Spinal cord (tissue), 10 donors: Measurements from ENCODE around the gene CLEC9A. TPM values are rescaled to one million over a fixed set of nuclear protein-coding genes. Genes with fewer than 3 reads are reported as not detected.
A peak's percentile ranks its signal among the peaks of the same experiment; 100 is the strongest.

Experiments
- DNase-seq, 6 donors: peaks; one replicate each; pipeline versions ENCODE4 v3.0.0 to v3.0.0-alpha.2; 2013 to 2015; ENCODE audit warnings: low spot score in 6 of 6, low read depth in 4 of 6
- H3K27ac ChIP-seq: one replicate; pipeline ENCODE4 v1.5.1; 2013; ENCODE audit warnings: low read depth, low read length, control low read depth
- H3K27me3 ChIP-seq: one replicate; pipeline ENCODE4 v1.6.1; 2013; ENCODE audit warnings: low read length; ENCODE audit not compliant: control insufficient read depth, insufficient read depth
- H3K36me3 ChIP-seq: one replicate; pipeline ENCODE4 v1.6.1; 2013; ENCODE audit warnings: low read length; ENCODE audit not compliant: control insufficient read depth, insufficient read depth
- H3K4me1 ChIP-seq: one replicate; pipeline ENCODE4 v1.6.1; 2013; ENCODE audit warnings: low read length; ENCODE audit not compliant: control insufficient read depth, insufficient read depth
- H3K4me3 ChIP-seq: one replicate; pipeline ENCODE4 v1.5.1; 2013; ENCODE audit warnings: low read depth, low read length, control low read depth
- H3K9me3 ChIP-seq: one replicate; pipeline ENCODE4 v1.6.1; 2013; ENCODE audit warnings: low read length; ENCODE audit not compliant: control insufficient read depth, insufficient read depth
- WGBS: methylation state at CpG from one replicate; pipeline ENCODE4 v1.1.5; 2013; ENCODE audit warnings: missing lambda C conversion rate; ENCODE audit not compliant: insufficient coverage; 5-methylcytosine and 5-hydroxymethylcytosine counted together
- polyA plus RNA-seq, 2 donors: library from polyadenylated mRNA; unstranded; fragments of 120-200 nt; gene quantifications; one replicate each; pipeline ENCODE4 v1.2.1, GENCODE V29; 2013; ENCODE audit not compliant: insufficient read length in 2 of 2
- total RNA-seq, 2 donors: library from RNA; depleted of rRNA in 1 of 2; stranded (reverse); fragments of 120-200 nt in 1 of 2; fragments of >200 nt in 1 of 2; gene quantifications; one replicate each; pipeline versions ENCODE4 v1.2.3 to v1.2.4, GENCODE V29; 2013 to 2014
- donor health status: healthy.

CLEC9A gene
- total and polyA plus RNA-seq, 4 donors = 0.28 to 0.59 (median 0.30) TPM; not detected in 1

DNA sequence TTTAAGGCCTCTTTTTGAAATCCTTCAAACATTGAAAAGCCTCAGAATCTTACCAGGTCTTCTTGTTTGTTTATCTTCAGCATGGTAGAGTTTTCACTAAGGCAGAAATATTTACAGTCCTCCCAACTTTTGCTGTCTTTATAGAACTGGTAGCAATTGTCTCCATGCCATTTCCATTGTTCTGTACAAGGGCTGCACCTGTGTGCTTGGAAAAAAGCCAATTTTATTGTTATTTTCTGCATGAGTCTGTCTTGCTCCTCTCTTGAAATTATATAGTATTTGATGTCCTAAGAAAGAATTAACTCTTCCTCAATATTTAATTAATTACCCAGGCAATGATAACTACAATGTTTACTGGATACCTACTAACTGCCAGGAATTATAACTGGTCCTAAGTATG lies 45.0 kb downstream of the CLEC9A start:
- Histone ChIP-seq H3K36me3 (no peaks in the 10 kb centered on the region), H3K9me3 (no peaks in the 10 kb centered on the region), H3K4me3 (no peak overlapping the region), H3K4me1 (no peaks in the 10 kb centered on the region), H3K27me3 (no peaks in the 10 kb centered on the region), H3K27ac (no peak overlapping the region)
- DNase-seq = no peak

DNA sequence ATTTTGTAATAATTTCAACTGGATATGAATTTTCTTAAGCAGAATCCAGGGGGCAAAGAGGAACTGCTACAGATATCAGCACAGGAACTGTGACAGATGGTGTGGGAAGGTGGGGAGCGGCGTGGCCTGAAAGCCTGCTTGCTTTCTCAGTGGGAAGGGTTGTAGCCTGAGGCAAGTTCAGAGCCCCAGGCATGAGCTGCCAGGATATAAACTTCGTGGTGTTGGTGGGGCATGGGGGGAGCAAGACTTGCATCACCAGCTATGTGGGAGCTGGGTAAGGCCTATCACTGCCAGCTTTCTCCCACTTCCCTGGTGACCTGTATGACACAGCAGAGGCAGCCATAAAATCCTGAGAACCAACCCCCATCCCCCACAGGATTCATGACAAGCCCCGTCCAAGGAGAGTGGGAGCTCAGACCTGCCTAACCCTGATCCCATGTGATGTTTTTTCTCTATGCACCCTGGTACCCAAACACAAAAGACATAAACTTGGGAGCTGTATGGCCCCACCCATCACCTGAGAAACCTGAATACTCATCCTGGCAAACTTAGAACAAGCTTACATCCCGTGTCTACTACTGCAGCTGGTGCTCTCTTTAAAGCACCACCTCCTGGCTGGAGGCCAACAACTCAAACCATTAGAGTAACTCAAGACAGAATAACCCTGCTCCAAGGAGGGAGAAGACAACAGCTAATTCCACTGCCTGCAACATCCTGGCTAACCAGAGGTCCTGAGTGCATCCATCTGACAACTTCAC lies 51.8 kb downstream of the CLEC9A start:
- no peak overlapping the region for H3K27ac ChIP-seq
- H3K36me3 ChIP-seq = no peaks in the 10 kb centered on the region
- H3K4me1 ChIP-seq = no peaks in the 10 kb centered on the region
- WGBS = 85% methylated on average over 4 of the region's 5 CpGs
- DNase-seq = no peak
- no peaks in the 10 kb centered on the region for H3K27me3 ChIP-seq
- H3K4me3 ChIP-seq = no peak overlapping the region
- H3K9me3 ChIP-seq = no peaks in the 10 kb centered on the region

DNA sequence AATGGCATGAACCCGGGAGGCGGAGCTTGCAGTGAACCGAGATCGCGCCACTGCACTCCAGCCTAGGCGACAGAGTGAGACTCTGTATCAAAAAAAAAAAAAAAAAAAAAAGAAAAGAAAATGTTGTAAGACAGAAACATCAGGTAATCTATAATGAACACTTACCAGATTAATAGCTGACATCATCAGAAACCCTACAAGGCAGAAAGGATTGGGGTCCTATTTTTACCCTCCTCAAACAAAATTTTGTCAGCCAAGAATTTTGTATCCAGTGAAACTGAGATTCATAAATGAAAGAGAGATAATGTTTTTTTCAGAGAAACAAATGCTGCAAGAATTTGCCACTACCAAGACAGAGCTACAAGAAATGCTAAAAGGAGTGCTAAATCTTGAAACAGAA lies 54.3 kb downstream of the CLEC9A start:
- Histone ChIP-seq H3K4me1 (no peaks in the 10 kb centered on the region), H3K36me3 (no peaks in the 10 kb centered on the region), H3K9me3 (no peaks in the 10 kb centered on the region), H3K27me3 (no peaks in the 10 kb centered on the region), H3K27ac (no peak overlapping the region), H3K4me3 (no peak overlapping the region)
- DNase-seq = no peak
- no CpG with 5 or more reads among the region's 6 CpGs for WGBS

DNA sequence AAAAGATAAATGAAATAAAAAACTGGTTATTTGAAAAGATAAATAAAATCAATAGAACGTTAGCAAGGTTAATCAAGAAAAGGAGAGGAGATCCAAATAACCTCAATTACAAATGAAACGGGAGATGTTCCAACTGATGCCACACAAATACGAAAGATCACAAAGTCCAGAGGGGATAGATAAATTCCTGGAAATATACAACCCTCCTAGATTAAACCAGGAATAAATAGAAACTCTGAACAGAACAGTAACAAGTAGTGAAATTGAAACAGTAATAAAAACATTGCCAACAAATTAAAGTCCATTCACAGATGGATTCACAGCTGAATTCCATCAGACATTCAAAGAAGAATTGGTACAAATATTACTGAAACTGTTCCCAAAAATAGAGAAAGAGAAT lies 55.9 kb downstream of the CLEC9A start:
- Histone ChIP-seq H3K4me1 (no peaks in the 10 kb centered on the region), H3K4me3 (no peak overlapping the region), H3K27me3 (no peaks in the 10 kb centered on the region), H3K36me3 (no peaks in the 10 kb centered on the region), H3K9me3 (no peaks in the 10 kb centered on the region), H3K27ac (no peak overlapping the region)
- DNase-seq = no peak
- no CpG with 5 or more reads among the region's 3 CpGs for WGBS

DNA sequence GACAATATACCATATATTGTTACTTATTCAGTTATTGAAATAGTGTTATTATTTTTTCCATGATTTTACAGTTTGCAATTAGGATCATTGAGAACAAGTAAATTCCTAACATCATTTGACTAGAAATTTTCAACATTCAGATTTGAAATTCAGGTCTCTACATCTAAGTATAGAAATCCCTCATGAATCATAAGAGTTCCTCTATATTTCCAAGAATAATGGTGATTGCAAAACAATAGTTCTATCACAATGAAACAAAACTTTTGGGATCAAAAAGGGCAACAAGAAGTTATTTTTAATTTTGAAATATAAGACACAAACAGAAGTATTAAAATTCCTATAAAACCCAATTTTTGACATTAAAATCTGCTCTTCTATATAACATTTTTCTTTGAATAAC lies 57.5 kb downstream of the CLEC9A start:
- Histone ChIP-seq H3K4me3 (no peak overlapping the region), H3K27me3 (no peaks in the 10 kb centered on the region), H3K27ac (no peak overlapping the region), H3K36me3 (no peaks in the 10 kb centered on the region), H3K4me1 (no peaks in the 10 kb centered on the region), H3K9me3 (no peaks in the 10 kb centered on the region)
- DNase-seq = no peak

DNA sequence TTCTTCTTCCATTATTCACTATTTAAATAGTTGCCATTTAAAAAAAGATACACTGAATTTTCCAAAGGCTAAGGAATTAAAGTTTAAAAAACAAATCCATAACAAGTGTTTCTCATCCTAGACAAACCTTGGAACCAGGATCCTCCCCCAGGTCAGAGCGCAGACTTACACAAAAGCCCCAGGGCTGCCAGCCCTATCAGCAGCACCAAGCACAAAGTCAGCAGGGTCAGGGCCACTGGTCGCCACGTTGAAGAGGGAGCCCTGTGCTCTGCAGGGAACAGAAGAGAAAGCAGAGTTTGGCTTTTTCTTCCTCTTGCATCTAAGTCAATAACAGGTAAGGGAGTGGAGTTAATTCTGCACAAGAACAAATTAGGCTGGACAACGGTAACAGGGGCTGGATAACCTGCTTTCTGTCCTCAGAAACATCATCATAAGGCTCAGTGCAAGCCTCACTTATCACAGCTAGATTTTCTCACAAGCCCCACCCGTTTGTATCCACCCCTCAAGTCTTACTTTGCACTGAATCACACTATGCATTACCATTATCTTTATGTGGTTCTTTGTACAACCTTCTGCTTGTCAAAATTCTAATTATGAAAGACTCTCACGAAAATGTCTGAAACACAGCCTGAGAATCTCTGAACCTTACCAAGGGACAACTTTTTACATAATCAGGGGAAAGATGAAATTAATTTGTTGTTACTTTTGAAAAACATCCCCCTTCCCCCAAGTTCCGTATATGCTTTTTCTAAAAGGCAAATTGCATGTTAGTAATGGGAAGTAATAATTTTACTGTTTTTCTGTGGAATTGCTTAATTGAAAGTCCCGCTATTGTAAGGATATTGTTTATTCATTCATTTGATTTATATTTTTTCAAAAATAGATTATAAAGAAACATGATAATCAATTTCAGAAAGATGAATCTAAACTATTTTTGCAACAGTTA lies 58.7 kb downstream of the CLEC9A start:
- Histone ChIP-seq H3K27ac (no peak overlapping the region), H3K27me3 (no peaks in the 10 kb centered on the region), H3K9me3 (no peaks in the 10 kb centered on the region), H3K4me1 (no peaks in the 10 kb centered on the region), H3K4me3 (no peak overlapping the region), H3K36me3 (no peaks in the 10 kb centered on the region)
- no peak for DNase-seq
- 80% methylated on average over 3 of the region's 8 CpGs for WGBS

DNA sequence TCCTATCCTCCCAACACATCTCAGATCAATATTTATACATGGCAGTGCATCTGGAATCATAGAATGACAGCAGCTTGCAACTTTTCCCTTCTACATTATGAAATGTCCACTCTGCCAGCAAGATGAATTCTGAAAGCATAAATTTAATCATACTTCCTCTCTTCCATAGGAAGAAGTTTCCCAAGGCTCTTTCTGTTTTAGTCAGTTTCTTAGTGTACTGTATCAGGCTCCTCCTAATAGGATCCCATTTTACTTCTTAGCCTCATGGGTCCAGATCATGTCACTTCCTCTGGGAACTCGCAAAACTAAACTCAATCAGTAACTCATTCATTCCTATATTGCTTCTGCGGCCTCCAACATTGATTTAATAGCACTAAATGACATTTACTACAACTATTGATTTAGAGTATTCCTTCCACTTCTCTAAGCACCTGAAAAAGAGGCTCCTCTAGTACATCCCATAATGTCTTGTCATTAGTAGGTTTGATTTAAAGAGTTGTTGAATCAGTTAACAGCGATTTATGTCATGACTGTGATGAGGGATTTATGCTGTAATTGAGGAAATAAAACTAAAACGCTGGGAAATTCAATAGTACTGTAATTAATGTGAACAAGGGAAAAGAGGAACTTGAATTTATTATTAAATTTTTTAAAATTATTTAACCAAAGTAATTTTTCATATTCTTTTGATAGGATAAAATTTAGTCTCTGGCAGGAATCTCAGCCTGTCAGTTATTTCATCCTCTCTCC lies 64.3 kb downstream of the CLEC9A start:
- Histone ChIP-seq H3K9me3 (no peaks in the 10 kb centered on the region), H3K4me3 (no peak overlapping the region), H3K27ac (no peak overlapping the region), H3K27me3 (no peaks in the 10 kb centered on the region), H3K4me1 (peaks cover 4% of the 10 kb centered on the region), H3K36me3 (no peaks in the 10 kb centered on the region)
- WGBS = 83% methylated on average over 1 of the region's 4 CpGs
- DNase-seq = no peak

DNA sequence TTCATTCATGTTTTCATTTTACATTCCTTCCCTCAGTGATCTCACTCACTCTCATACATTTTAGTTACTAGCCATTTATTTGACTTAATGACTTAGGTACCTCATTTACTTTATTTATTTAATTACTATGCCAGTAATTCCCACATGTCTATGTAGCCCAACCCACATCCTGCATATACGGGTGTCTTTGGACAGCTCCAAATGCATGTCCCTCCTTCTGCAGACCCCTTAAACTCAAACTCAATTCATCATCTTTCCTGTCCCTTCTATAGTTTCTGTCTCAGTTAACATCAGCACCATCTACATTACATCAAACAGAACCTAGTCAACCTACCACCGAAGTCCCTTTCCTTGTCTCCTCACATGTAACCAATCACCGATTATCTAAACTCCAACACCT lies 65.5 kb downstream of the CLEC9A start:
- no peak for DNase-seq
- H3K4me3 ChIP-seq = no peak overlapping the region
- H3K36me3 ChIP-seq = no peaks in the 10 kb centered on the region
- no peaks in the 10 kb centered on the region for H3K27me3 ChIP-seq
- no peaks in the 10 kb centered on the region for H3K9me3 ChIP-seq
- no peak overlapping the region for H3K27ac ChIP-seq
- peaks cover 9% of the 10 kb centered on the region for H3K4me1 ChIP-seq
- WGBS = 100% methylated on average over 3 of the region's 3 CpGs

DNA sequence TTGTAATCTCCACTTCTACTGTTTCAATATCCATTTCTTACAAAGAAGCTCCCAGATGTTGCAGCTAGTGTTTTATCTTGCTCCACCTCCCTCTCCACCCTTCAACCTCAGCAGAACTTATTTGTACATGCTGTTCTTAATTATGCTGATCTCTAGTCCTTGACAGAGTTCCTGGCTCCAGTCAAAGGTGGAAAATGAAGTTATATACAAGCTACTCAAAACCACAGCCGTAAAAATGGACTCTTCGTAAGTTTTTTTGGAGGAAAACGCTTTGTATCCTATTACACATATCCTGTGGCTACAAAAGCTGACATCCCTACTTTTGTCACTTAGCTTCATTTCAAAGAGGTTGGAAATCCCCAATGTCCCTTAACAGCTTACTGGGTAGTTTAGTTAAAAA lies 67.0 kb downstream of the CLEC9A start:
- Histone ChIP-seq H3K4me1 (peaks cover 19% of the 10 kb centered on the region), H3K9me3 (no peaks in the 10 kb centered on the region), H3K27me3 (no peaks in the 10 kb centered on the region), H3K4me3 (peak overlapping the region; percentile 16), H3K27ac (peak overlapping the region; percentile 75), H3K36me3 (no peaks in the 10 kb centered on the region)
- WGBS = no CpG with 5 or more reads among the region's 3 CpGs
- DNase-seq = peak in 1 of 6 donors; percentile 13
